Hepatocyte (in vitro differentiated cells): Measurements from ENCODE around the gene PPP3R1. TPM values are rescaled to one million over a fixed set of nuclear protein-coding genes. Genes with fewer than 3 reads are reported as not detected.

Experiments used
- DNase-seq: peaks from one replicate; pipeline ENCODE4 v3.0.0-alpha.2; 2016; ENCODE audit warnings: low spot score
- H2AFZ ChIP-seq: fragments of 200-600 bp; sonication (generic); 2 replicates; pipeline ENCODE4 v1.6.0; 2016; ENCODE audit warnings: antibody characterized with exemption, mild to moderate bottlenecking
- H3K27ac ChIP-seq: fragments of 200-600 bp; sonication (generic); 2 replicates; pipeline ENCODE4 v1.5.1; 2016; ENCODE audit warnings: mild to moderate bottlenecking
- H3K27me3 ChIP-seq: fragments of 200-600 bp; sonication (generic); 2 replicates; pipeline ENCODE4 v1.6.1; 2016
- H3K36me3 ChIP-seq: fragments of 200-600 bp; sonication (generic); replicated peaks from 2 replicates; pipeline ENCODE4 v1.5.1; 2016; ENCODE audit warnings: low read depth; ENCODE audit not compliant: insufficient read depth
- H3K4me1 ChIP-seq: fragments of 200-600 bp; sonication (generic); 2 replicates; pipeline ENCODE4 v1.5.1; 2016; ENCODE audit warnings: mild to moderate bottlenecking, moderate library complexity; ENCODE audit not compliant: insufficient read depth
- H3K4me2 ChIP-seq: fragments of 200-600 bp; sonication (generic); 2 replicates; pipeline ENCODE4 v1.6.0; 2016
- H3K4me3 ChIP-seq: fragments of 200-600 bp; sonication (generic); 2 replicates; pipeline ENCODE4 v1.5.1; 2016; ENCODE audit warnings: mild to moderate bottlenecking
- H3K79me2 ChIP-seq: fragments of 200-600 bp; sonication (generic); 2 replicates; pipeline ENCODE4 v1.6.0; 2017; ENCODE audit warnings: mild to moderate bottlenecking
- H3K9me2 ChIP-seq: fragments of 200-600 bp; sonication (generic); replicated peaks from 2 replicates; pipeline ENCODE4 v1.6.0; 2017; ENCODE audit warnings: mild to moderate bottlenecking; ENCODE audit not compliant: insufficient read depth
- H3K9me3 ChIP-seq: fragments of 200-600 bp; sonication (generic); 2 replicates; pipeline ENCODE4 v1.5.1; 2016; ENCODE audit warnings: low read depth, mild to moderate bottlenecking
- H4K20me1 ChIP-seq: fragments of 200-600 bp; sonication (generic); 2 replicates; pipeline ENCODE4 v1.6.0; 2016; ENCODE audit warnings: mild to moderate bottlenecking; ENCODE audit not compliant: insufficient read depth, poor library complexity, severe bottlenecking
- CTCF ChIP-seq: fragments of 200-600 bp; sonication (generic); IDR thresholded peaks from 2 replicates; pipeline ENCODE4 v1.5.1; 2016; ENCODE audit warnings: antibody characterized with exemption, mild to moderate bottlenecking; ENCODE audit not compliant: poor library complexity
- EZH2 ChIP-seq: fragments of 200-600 bp; sonication (generic); IDR thresholded peaks from 2 replicates; pipeline ENCODE4 v1.6.1; 2016; ENCODE audit warnings: antibody characterized with exemption, mild to moderate bottlenecking, borderline replicate concordance
- EZH2phosphoT487 ChIP-seq: fragments of 200-600 bp; sonication (generic); IDR thresholded peaks from one replicate; pipeline ENCODE4 v1.6.1; 2018; ENCODE audit warnings: antibody characterized with exemption, mild to moderate bottlenecking, low read depth, moderate library complexity; ENCODE audit not compliant: unreplicated experiment, severe bottlenecking
- WGBS: methylation state at CpG from one replicate; pipeline ENCODE4 v1.1.6; 2016; ENCODE audit warnings: low lambda C conversion rate; ENCODE audit errors: missing lambda C conversion rate; 5-methylcytosine and 5-hydroxymethylcytosine counted together
- polyA plus RNA-seq: library from polyadenylated mRNA; unstranded; fragments of >200 nt; fragmentation: Nextera tagmentation; extraction: Ambion mirVana; gene quantifications from 2 replicates; pipeline ENCODE4 v1.2.1, GENCODE V29; 2016
- total RNA-seq: library from RNA; depleted of rRNA; stranded (reverse); fragments of >200 nt; gene quantifications from 2 replicates; pipeline ENCODE4 v1.2.3, GENCODE V29; 2014

The PPP3R1 gene
- total and polyA plus RNA-seq, 2 experiments from 2014 or later = 5.1 to 46.5 TPM

DNA sequence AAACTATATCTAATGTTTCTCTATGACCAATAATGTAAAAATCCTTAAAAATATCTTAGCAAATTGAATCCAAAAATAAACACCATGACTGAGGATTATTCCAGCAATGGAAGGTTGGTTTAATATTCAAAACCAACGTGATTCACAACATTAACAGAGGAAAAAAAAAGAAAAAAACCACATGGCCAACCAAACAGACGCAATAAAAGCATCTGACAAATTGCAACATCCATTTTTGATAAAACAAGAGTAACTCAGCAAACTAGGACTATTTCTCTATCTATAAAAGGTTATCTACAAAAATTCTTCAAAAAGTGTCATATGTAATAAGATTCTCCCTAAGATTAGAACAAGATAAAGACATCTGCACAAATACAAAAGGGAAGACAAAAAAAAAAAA lies 28.9 kb downstream of the PPP3R1 start:
- 77% methylated on average over 2 of the region's 2 CpGs for WGBS
- peaks cover 72% of the 10 kb centered on the region for H4K20me1 ChIP-seq
- H3K9me3 ChIP-seq = no peaks in the 10 kb centered on the region
- H3K27ac ChIP-seq = no peak overlapping the region
- no peaks in the 10 kb centered on the region for H3K9me2 ChIP-seq
- no peak overlapping the region for H3K4me3 ChIP-seq
- H3K4me2 ChIP-seq = no peak overlapping the region
- no peak for DNase-seq
- TF ChIP-seq EZH2phosphoT487 (no peak), CTCF (no peak), EZH2 (no peak)
- H3K4me1 ChIP-seq = peaks cover 3% of the 10 kb centered on the region
- no peaks in the 10 kb centered on the region for H3K36me3 ChIP-seq
- H3K27me3 ChIP-seq = no peaks in the 10 kb centered on the region
- peaks cover 100% of the 10 kb centered on the region for H3K79me2 ChIP-seq
- no peak overlapping the region for H2AFZ ChIP-seq

DNA sequence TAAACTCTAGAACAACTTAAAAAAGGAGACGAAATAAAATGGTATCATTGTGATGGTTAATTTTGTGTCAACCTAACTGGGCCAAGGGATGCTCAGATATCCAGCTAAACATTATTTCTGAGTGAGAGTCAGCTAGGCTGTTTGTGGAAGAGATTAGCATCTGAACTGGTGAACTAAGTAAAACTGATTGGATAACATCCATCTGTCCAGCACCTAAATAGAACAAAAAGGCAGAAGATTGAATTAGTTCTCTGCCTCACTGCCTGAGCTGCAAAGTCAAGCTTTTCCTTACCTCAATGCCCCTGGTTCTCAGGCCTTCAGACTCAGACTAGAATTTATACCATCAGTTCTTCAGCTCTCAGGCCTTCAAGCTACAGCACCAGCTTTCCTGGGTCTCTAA lies 30.0 kb downstream of the PPP3R1 start:
- Histone ChIP-seq H3K27ac (no peak overlapping the region), H3K9me2 (no peaks in the 10 kb centered on the region), H3K36me3 (no peaks in the 10 kb centered on the region), H3K4me1 (peaks cover 12% of the 10 kb centered on the region), H2AFZ (no peak overlapping the region), H3K4me3 (no peak overlapping the region), H3K27me3 (no peaks in the 10 kb centered on the region), H3K9me3 (no peaks in the 10 kb centered on the region), H4K20me1 (peaks cover 72% of the 10 kb centered on the region), H3K79me2 (peaks cover 100% of the 10 kb centered on the region), H3K4me2 (no peak overlapping the region)
- DNase-seq = no peak
- WGBS = 100% methylated on average over 1 of the region's 1 CpG
- TF ChIP-seq CTCF = no peak
- no peak for TF ChIP-seq EZH2phosphoT487
- no peak for TF ChIP-seq EZH2

GRCh38 chr2:68218343-68218901 lies 33.9 kb downstream of the PPP3R1 start:
- Histone ChIP-seq H3K27ac (no peak overlapping the region), H3K4me3 (no peak overlapping the region), H2AFZ (no peak overlapping the region), H3K9me3 (no peaks in the 10 kb centered on the region), H3K4me2 (no peak overlapping the region), H3K36me3 (no peaks in the 10 kb centered on the region), H4K20me1 (peaks cover 67% of the 10 kb centered on the region), H3K79me2 (peaks cover 100% of the 10 kb centered on the region), H3K9me2 (no peaks in the 10 kb centered on the region), H3K27me3 (no peaks in the 10 kb centered on the region), H3K4me1 (peaks cover 9% of the 10 kb centered on the region)
- 79% methylated on average over 1 of the region's 1 CpG for WGBS
- TF ChIP-seq EZH2 (no peak), EZH2phosphoT487 (no peak), CTCF (no peak)
- no peak for DNase-seq

- H3K4me1 ChIP-seq = peaks cover 9% of the 10 kb centered on the region
- H3K27me3 ChIP-seq = no peaks in the 10 kb centered on the region
- no peaks in the 10 kb centered on the region for H3K9me3 ChIP-seq
- peaks cover 64% of the 10 kb centered on the region for H4K20me1 ChIP-seq
- no peak overlapping the region for H3K27ac ChIP-seq
- DNase-seq = no peak
- peaks cover 100% of the 10 kb centered on the region for H3K79me2 ChIP-seq
- TF ChIP-seq EZH2phosphoT487 = no peak
- TF ChIP-seq EZH2 = no peak
- no peak for TF ChIP-seq CTCF
- no peak overlapping the region for H2AFZ ChIP-seq
- H3K4me2 ChIP-seq = no peak overlapping the region
- no peaks in the 10 kb centered on the region for H3K36me3 ChIP-seq
- no peak overlapping the region for H3K4me3 ChIP-seq
- no peaks in the 10 kb centered on the region for H3K9me2 ChIP-seq
- WGBS = 76% methylated on average over 3 of the region's 3 CpGs
These were observed 34.6 kb downstream of the PPP3R1 start for GRCh38 chr2:68217729-68218128.
